Testis (tissue), 3 donors: ENCODE measurements around the gene ZNF850. TPM values are rescaled to one million over a fixed set of nuclear protein-coding genes. Genes with fewer than 3 reads are reported as not detected.
A peak's percentile ranks its signal among the peaks of the same experiment; 100 is the strongest.
"Not testable (repeated sequence)": the region's sequence is repeated elsewhere in the genome, so short reads cannot be mapped to it uniquely, and the experiment has no call there.

Experiments
- DNase-seq: peaks from one replicate; pipeline ENCODE4 v3.0.0-alpha.2; 2019
- H3K27ac ChIP-seq, 2 donors: fragments of 200-600 bp; sonication (generic); one replicate each; pipeline ENCODE4 v1.5.1; 2019
- H3K27me3 ChIP-seq: fragments of 200-600 bp; sonication (generic); one replicate; pipeline ENCODE4 v1.5.1; 2019
- H3K36me3 ChIP-seq: fragments of 200-600 bp; sonication (generic); one replicate; pipeline ENCODE4 v1.5.1; 2017; ENCODE audit warnings: low read depth; ENCODE audit errors: missing control alignments
- H3K4me1 ChIP-seq: fragments of 200-600 bp; sonication (generic); one replicate; pipeline ENCODE4 v1.5.1; 2019
- H3K4me3 ChIP-seq, 2 donors: fragments of 200-600 bp; sonication (generic); one replicate each; pipeline ENCODE4 v1.5.1; 2017 to 2019
- H3K9me3 ChIP-seq: fragments of 200-600 bp; sonication (generic); one replicate; pipeline ENCODE4 v1.5.1; 2017
- POLR2A ChIP-seq: fragments of 450-650 bp; IDR thresholded peaks from one replicate; pipeline ENCODE4 v1.6.1; 2017; ENCODE audit warnings: antibody characterized with exemption, mild to moderate bottlenecking, moderate library complexity
- WGBS, 2 donors: methylation state at CpG; one replicate each; pipeline ENCODE4 v1.1.5; 2018; 5-methylcytosine and 5-hydroxymethylcytosine counted together
- intact Hi-C: fragments of 100-400 bp; cut with DNase I; formaldehyde crosslinking; loops from one replicate; pipeline ENCODE4 v1.15.1; 2023; ENCODE audit warnings: low total_unique reads
- polyA plus RNA-seq: library from polyadenylated mRNA; stranded (reverse); fragments of 350-450 nt; fragmentation: Illumina TruSeq; extraction: RNeasy Lipid Tissue Mini Kit (QIAGEN cat#74804); gene quantifications from one replicate; pipeline ENCODE4 v1.2.3, GENCODE V29; 2014; ENCODE audit warnings: low read depth, low replicate concordance; ENCODE audit not compliant: insufficient read depth
- total RNA-seq, 2 donors: library from RNA; depleted of rRNA; stranded (reverse); fragments of >200 nt; gene quantifications; one replicate each; pipeline ENCODE4 v1.2.3, GENCODE V29; 2016
- TF ChIP-seq, protein P1 (sequence below), 3 experiments: fragments of 450-650 bp in 2 of 3; fragments of 200-600 bp in 1 of 3; sonication (generic) in 1 of 3; IDR thresholded peaks; one replicate each; pipeline ENCODE4 v1.5.1; 2016 to 2019; ENCODE audit warnings: antibody characterized with exemption in 3 of 3, mild to moderate bottlenecking in 2 of 3, moderate library complexity in 1 of 3

Gene ZNF850
- total and polyA plus RNA-seq, 3 donors from 2014 or later, result 4.1 to 17.8 (median 10.6) TPM

- no peaks in the 10 kb centered on the region for H3K27me3 ChIP-seq
- H3K4me3 ChIP-seq, result peak overlapping the region; percentile 78 to 84
- DNase-seq, result no peak
- whole genome bisulfite sequencing, 2 donors, result 3% methylated on average over 15 of the region's 15 CpGs
- TF ChIP-seq, protein P1, sequence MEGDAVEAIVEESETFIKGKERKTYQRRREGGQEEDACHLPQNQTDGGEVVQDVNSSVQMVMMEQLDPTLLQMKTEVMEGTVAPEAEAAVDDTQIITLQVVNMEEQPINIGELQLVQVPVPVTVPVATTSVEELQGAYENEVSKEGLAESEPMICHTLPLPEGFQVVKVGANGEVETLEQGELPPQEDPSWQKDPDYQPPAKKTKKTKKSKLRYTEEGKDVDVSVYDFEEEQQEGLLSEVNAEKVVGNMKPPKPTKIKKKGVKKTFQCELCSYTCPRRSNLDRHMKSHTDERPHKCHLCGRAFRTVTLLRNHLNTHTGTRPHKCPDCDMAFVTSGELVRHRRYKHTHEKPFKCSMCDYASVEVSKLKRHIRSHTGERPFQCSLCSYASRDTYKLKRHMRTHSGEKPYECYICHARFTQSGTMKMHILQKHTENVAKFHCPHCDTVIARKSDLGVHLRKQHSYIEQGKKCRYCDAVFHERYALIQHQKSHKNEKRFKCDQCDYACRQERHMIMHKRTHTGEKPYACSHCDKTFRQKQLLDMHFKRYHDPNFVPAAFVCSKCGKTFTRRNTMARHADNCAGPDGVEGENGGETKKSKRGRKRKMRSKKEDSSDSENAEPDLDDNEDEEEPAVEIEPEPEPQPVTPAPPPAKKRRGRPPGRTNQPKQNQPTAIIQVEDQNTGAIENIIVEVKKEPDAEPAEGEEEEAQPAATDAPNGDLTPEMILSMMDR (IDR thresholded peaks at IDR 0.05), result no peak
- no peak for TF ChIP-seq POLR2A
- intact Hi-C loops, result loop anchor here (10.0 kb wide), 1 partner anchor 718 kb away; the partner anchor contains the start of genes THAP8 and WDR62
- H3K36me3 ChIP-seq, result no peaks in the 10 kb centered on the region
- peak overlapping the region; percentile 76 to 89 for H3K27ac ChIP-seq
- no peaks in the 10 kb centered on the region for H3K9me3 ChIP-seq
- H3K4me1 ChIP-seq, result peaks cover 3% of the 10 kb centered on the region
Measured at GRCh38 chr19:36773223-36773579, 594 bp upstream of the ZNF850 start.

DNA sequence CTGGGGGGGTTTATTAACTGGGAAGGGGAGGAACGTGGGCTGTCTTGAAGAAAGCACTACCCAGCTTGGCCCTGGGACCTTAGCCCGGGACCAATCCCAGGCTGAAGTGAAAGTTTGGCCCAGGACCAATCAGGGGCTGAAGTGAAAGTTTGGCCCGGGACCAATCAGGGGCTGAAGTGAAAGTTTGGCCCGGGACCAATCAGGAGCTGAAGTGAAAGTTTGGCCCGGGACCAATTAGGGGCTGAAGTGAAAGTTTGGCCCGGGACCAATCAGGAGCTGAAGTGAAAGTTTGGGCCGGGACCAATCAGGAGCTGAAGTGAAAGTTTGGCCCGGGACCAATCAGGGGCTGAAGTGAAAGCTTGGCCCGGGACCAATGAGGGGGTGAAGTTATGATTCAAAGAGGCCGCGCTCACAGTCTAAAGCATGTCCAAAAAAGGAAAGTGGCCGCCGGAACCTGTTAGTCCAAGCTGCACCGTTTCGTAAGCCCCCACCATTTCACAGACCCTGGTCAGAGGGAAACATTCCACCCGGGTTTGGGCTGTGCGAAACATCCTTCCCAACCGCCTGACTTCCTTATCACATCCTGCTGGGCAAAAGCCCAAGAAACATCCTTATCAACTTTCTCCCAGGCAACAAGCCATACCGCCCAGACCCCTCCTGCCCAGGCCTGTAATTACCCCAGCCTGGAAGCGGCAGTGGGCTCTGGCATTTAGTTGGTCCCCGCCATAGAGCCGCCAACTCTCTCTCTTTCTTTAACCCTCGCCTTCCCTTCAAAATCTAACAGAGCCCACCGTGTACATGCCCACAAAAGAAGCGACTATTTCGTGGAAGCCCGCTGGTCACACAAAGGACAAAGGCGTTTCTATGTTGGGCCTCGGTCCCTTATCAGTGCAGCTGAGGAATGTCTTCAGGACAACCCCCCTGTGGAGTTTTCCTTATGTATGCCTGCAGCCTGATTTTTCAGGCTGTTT lies 1.1 kb downstream of the ZNF850 start:
- intact Hi-C loops, result loop anchor here (10.0 kb wide), 1 partner anchor 717 kb away; the partner anchor contains the start of genes THAP8 and WDR62
- Histone ChIP-seq H3K27me3 (no peaks in the 10 kb centered on the region), H3K4me1 (peaks cover 3% of the 10 kb centered on the region), H3K4me3 (peak overlapping the region; percentile 78 to 84), H3K36me3 (no peaks in the 10 kb centered on the region), H3K9me3 (no peaks in the 10 kb centered on the region), H3K27ac (peak overlapping the region; percentile 76 to 89)
- TF ChIP-seq POLR2A, result no peak
- TF ChIP-seq, protein P1 (IDR thresholded peaks at IDR 0.05), result no peak
- peak; percentile 92 for DNase-seq
- WGBS, 2 donors, result 1% methylated on average over 29 of the region's 29 CpGs

DNA sequence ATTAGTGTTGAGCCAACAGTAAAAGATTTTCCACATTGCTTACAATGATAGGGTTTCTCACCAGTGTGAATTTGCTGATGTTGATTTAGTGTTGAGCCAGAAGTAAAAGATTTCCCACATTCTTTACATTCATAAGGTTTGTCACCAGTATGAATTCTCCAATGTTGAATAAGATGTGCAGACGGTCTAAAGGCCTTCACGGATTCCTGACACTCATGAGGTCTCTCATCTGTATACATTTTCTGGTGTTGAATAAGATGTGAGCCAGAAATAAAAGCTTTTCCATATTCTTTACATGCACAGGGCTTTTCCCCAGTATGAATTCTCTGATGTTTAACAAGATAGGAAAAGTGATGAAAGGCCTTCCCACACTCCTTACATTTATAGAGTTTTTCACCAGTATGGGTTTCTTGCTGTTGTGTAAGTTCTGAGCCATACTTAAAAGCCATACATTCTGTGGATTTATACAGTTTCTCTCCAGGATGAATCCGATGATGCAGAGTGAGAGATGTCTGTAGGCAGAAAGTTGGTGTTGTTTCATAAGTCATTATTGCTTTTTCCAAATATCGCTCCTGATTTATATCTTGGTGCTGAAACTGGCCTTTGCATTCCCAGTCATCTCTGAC lies 22.4 kb downstream of the ZNF850 start:
- no peak for DNase-seq
- no peaks in the 10 kb centered on the region for H3K9me3 ChIP-seq
- intact Hi-C loops, result no loop called here
- no peak for TF ChIP-seq POLR2A
- TF ChIP-seq, protein P1 (IDR thresholded peaks at IDR 0.05), result no peak
- no peaks in the 10 kb centered on the region for H3K4me1 ChIP-seq
- WGBS, 2 donors, result 94 to 98% methylated on average over 4 of the region's 4 CpGs
- H3K27me3 ChIP-seq, result no peaks in the 10 kb centered on the region
- H3K27ac ChIP-seq, result no peak overlapping the region
- H3K36me3 ChIP-seq, result no peaks in the 10 kb centered on the region
- no peak overlapping the region for H3K4me3 ChIP-seq

DNA sequence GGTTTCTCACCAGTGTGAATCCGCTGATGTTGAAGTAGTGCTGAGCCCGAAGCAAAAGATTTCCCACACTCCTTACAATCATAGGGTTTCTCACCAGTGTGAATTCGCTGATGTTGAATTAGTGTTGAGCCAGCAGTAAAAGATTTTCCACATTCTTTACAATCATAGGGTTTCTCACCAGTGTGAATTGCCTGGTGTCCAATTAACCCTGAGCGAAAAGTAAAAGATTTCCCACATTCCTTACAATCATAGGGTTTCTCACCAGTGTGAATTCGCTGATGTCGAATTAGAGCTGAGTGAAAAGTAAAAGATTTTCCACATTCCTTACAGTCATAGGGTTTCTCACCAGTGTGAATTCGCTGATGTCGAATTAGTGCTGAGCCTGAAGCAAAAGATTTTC lies 23.0 kb downstream of the ZNF850 start:
- H3K4me1 ChIP-seq, H3K36me3 ChIP-seq, H3K27ac ChIP-seq, H3K27me3 ChIP-seq, DNase-seq, H3K4me3 ChIP-seq, H3K9me3 ChIP-seq, intact Hi-C loops: not testable (repeated sequence)
- 92 to 93% methylated on average over 8 of the region's 8 CpGs for WGBS, 2 donors
